Stimulated activated CD8-positive, alpha-beta memory T cell treated with anti-CD3 and anti-CD28 coated beads, Interleukin-2, amount 100 ng/mL, for 1 hour (primary cell): ENCODE results near the gene DPF1.

ENCODE experiments used
- DNase-seq, 2 donors: peaks; one replicate each; pipeline ENCODE4 v3.0.0-alpha.2; 2020; ENCODE audit warnings: low read depth in 2 of 2

Gene DPF1

DNA sequence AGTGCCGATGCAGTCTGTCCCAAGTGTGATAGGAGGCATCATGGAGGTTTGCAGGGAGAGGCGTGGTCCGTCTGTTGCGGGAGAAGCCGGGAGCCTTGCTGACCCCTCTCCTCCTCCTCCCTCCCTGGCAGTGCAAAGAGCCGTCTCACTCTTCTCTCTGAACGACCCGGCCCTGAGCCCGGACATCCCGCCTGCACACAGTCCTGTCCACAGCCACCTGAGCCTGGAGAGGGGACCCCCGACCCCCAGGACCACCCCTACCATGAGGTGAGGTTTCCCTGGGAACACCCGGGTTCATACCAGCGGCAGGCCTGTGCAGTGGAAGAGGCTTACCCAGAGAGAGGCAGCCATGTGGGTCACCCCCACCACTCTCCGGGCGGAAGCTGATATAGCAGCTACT, 22.3 kb downstream of the DPF1 start:
- no peak for DNase-seq

DNA sequence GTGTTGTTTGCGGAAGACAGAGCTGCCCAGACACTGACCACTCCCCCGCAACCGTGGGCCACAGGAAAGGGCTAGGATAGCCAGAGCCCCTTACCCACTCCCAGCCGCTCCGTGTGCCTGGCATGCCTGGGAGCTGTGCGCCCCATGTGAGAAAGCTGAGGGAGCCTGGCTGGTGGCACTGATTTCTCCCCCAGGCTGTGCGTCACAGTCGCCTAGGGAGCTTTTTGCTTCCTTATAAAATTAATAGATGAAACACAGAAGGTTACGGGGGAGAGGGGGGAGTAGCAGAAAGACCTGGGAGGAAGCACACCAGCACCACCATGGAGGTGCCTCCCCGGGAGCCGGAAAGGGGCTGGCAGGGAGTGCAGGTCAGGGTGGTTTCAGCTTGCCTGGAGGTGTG, 24.7 kb downstream of the DPF1 start:
- no peak for DNase-seq

DNA sequence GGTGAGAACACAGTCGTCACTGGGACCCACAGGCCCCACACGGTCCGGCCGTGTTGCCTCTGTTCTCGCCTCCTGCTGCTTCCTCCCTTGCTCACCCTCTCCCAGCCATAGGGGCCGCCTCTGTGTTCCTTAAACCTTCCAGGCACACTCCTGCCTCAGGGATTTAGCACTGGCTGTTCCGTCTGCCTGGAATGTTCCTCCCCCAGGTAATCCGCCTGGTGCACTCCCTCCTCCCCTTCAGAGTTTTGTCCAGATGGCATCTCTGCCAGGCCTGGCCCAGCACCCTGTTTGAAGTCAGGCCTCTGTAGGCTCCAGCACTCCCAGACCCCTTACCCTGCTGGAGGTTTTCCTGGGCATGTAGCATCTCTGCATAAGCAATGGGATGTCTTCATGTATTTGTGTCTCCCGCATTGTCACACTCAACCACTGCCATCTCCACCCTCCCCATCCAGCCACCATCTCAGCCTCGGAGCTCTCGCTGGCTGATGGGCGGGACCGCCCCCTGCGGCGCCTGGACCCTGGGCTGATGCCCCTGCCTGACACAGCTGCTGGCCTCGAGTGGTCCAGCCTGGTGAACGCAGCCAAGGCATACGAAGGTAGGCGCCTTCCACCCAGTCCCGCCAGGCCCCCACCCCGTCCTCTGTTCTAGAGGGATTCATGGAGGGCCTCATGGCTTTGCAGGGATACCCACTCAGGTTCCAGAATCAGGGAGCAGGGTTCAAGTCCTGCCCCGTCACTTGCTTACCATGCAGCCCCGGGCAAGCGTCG, 25.9 kb downstream of the DPF1 start:
- DNase-seq, result no peak

DNA sequence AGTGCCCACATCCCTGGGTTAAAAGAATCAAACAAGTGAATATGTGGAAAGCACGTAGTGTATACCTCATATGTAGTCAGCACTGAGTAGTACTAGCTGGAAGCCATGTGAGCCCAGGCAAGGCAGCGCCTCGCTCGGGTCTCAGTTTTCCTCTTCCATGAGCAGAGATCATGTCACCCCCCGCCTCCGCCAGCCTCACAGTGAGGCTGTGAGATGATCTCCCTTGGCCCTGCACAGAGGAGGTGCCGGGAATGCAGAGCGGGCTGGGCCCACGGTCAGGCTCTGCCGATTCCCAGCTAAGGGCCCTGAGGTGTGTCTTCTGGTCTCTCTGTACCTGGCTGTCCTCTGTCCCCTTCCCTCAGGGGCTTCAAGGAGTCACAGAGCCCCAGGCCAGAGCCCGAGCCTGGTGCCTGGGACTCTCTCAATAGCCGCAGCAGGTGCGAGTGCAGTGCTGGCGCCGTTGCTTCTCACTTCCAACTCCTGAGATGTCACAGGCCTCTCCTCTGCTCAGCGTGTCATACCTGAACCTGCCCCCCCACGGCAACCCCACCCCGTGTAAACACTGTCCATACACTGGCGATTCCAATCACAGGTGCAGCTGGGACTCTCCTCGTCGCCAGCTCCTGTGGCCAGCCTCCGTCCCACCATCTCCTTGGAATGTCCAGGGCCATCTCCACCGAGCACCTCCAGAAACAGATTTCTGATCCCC, 26.9 kb downstream of the DPF1 start:
- no peak for DNase-seq

DNA sequence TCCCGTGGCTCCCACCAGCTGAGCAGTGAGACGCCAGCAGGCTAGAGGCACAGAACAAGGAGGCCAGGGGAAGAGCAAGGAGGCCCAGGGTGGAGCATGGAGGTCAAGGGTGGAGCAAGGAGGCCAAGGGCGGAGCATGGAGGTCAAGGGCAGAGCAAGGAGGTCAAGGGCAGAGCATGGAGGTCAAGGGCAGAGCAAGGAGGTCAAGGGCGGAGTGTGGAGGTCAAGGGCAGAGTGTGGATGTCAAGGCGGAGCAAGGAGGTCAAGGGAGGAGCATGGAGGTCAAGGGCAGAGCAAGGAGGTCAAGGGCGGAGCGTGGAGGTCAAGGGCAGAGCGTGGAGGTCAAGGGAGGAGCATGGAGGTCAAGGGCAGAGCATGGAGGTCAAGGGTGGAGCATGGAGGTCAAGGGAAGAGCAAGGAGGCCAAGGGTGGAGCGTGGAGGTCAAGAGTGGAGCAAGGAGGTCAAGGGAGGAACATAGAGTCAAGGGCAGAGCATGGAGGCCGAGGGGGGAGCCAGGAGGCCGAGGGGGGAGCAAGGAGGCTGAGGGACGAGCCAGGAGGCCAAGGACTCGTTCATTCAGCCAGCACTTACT, 27.7 kb downstream of the DPF1 start:
- no peak for DNase-seq

DNA sequence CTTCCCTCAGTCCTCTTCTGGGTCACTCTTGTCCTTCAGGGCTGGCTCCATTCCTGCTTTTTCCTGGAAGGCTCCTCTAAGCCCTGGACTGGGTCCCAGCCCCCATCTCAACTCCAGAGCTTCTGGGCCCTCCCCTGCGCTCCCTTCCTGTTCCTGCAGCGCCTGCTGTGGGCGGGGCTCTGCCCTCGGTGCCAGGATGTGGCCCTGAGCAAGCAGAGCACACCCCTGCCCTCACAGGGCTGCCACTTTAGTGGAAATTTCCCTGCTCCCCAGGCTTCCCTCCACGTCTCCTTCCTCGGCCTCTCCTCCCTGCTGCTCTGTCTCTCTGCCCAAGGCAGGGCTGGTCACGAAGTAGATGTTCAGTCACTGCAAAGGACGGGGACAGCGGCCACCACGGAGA, 28.8 kb downstream of the DPF1 start:
- DNase-seq, result no peak

DNA sequence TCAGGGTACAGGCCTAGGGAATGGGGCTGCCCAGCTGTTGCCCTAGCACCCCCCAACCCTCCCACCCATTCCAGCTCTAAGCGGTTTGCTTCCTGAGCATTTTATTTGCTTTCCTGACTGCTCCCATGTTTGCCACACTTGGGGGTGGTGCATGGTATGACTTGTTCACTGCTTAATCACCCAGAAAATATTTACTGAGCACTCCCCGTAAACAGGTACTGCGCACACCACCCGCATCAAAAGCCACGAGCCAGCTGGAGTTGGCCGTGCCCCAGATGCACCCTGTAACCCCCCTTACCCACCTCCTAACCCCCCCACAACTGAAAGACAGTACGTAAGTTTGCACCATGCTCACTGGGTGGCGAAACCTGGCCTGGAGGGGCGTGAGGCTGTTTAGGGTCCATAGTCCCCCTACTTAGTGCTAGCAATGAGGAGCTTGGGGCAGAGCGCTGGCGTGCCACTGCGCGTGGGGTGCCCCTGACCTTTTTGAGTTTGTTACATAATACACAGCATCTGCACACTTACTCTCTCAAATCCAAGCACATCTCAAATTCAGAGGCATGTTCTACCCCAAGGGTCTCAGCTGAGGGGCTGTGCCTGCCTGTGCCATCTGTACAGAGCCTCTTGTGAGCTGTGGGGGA, 29.8 kb downstream of the DPF1 start:
- no peak for DNase-seq

DNA sequence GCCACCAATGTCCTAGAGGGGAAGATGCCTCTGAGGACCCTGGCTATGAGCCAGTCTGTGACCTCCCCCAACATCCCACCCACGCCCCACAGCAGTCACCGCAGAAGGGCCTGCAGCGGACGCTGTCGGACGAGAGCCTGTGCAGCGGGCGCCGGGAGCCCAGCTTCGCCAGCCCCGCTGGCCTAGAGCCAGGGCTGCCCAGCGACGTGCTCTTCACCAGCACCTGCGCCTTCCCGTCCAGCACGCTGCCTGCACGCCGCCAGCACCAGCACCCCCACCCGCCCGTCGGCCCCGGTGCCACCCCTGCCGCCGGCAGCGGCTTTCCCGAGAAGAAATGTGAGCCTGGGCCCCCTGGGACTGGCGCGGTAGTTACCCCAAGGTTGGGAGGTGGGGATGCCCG, 30.6 kb downstream of the DPF1 start:
- no peak for DNase-seq

DNA sequence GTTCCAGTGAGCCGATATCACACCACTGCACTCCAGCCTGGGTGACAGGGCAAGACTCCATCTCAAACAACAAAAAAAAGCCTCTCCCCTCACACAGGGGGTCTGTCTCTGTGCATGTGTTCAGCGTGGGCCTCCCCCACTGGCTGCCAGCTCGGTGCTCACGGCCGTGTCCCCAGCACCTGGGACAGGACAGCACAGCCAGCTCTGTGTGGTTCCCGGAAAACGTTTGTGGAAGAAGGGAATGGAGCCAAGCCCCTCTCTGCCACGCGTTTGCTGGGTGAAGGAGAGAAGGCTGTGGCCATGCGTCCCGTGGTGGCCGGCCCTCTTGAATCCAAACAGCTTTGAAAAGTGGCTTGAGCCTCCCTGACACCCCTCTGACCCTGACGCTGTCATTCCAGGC, 32.3 kb downstream of the DPF1 start:
- no peak for DNase-seq

DNA sequence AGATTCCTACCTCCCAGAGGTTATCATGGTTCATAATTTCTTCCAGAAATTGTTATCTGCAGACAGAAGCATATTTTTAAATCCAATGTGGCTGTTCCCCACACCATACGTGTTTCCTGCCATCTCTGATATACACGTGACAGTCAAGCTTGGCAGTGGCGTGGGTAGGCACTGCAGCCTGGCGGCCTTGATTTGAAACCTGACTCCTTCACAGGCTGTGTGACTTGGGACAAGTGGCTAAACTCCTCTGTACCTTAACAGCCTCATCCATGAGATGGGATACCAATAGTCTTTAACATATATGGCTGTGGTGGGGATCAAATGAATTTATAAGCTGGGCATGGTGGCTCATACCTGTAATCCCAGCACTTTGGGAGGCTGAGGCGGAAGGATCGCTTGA, 33.2 kb downstream of the DPF1 start:
- DNase-seq, result no peak

DNA sequence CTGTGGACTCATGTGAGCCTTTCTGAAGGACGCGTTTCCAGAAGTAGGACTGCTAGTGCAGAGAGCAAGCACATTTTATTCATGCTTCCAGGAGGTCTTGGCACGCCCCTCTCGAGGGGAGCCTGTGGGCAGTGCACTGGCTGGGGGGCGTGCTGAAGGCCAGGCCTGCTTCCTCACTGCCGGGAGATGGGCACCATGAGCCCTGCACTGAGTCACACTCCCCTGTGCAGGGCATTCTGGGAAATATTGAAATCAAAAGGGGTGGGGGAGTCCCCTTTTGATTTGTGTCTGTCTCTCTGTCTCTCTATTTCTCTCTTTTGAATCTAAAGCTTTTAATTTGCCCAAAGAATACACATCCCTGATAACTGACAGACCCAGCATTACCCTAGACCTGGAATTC, 34.0 kb downstream of the DPF1 start:
- no peak for DNase-seq

DNA sequence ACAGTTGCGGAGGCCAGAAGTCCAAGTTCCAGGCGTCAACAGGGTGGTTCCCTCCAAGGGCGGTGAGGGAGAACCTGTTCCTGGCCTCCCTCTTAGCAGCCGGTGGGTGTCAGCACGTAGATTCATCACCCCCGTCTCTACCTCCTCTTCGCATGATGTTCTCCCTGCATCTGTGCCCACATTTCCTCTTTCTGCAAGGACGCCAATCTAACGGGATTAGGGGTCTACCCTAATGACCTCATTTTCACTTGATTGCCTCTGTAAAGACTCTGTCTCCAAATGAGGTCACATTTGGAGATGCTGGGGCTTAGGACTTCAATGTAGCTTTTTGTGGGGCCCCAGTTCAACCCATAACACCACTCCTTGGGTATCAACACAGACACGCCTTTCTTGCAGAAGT, 38.5 kb downstream of the DPF1 start:
- DNase-seq, result no peak

DNA sequence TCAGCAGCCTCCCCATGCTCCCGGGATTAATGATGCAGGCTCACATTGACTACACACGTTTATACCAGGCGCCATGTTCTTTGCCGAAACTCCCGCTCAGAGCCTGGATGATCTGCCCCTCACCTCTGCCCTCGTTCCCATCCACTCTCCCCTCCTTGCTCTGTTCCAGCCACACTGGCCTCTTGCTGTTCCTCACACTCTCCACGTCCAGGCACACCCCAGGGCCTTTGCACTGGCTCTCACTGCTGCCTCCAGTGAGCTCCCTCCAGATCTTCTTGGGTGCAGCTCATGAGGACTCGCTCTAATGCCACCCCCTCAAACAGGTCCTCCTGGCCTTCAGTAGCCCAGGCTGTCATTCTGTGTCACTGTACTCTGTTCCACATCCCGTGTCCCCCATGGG, 39.2 kb downstream of the DPF1 start:
- DNase-seq, result no peak

DNA sequence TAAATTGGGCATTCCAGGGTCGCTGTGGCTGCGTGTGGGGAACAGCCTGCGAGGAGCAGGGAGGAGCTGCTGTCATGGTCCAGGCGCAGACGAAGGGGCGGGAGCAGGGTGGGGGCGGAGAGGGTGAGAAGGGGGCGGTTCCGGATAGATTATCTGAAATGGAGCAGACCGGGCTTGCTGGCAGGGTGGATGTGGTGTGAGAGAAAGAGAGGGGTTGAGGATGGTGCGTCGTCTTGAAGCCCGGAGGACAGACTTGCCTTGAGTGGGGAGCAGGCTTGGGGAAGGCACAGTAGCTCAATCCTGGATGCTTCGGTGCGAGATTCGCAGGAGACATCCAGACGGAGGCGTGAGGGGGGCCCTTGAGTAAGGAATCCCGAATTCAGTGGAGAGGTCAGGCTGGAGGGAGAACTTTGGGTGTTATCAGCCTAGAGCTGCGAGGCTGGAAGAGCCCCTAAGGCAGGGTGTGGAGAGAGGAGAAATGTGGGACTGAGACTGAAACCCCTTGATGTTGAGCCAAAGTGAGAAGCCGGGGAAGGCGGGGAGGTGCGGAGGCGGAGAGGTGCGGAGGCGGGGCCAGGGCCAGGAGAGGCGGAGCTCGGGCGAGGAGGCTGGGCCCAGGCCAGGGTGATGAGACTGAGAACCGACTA, 40.6 kb downstream of the DPF1 start:
- no peak for DNase-seq

DNA sequence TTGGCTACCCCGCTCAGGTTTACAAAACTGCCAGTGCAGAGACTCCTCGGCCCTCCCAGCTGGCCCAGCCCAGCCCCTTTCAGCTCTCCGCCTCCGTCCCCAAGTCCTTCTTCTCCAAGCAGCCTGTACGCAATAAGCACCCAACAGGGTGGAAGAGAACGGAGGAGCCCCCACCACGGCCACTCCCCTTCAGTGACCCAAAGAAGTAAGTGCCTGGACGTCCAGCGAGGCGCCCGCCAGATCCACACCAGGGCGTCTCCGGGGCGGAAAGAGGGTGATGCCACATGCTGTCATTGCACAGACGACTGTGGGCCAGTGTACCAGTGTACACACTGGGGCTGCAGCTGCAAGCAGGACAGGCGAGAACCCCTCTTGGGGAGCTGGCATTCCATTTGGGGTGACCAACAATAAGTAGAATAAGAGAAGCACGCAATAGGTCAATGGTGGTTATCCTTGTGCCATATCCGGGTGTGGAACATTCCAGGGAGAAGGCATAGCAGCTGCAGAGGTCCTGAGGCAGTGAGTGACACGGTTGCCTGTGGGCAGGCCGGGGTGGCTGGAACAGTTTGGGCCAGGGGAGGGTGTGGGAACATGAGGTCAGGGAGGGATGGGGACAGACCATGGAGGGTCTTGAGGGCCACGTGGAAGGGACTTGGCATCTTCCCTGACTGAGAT, 41.3 kb downstream of the DPF1 start:
- no peak for DNase-seq

DNA sequence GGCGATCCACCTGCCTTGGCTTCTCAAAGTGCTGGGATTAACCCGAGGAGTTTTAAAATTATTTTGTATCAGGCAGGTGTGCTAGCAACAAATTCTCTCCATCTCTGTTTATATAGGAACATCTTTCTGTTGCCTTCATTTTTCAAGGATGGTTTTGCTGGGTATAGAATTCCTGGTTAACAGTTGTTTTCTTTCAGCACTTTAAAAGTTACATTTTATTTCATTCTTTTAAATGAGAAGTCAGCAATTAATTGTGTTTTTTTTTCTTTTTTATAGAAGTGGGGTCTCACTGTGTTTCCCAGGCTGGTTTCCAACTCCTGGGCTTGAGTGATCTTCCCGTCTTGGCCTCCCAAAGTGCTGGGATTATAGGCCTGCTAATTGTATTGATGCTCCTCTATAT, 44.0 kb downstream of the DPF1 start:
- no peak for DNase-seq

DNA sequence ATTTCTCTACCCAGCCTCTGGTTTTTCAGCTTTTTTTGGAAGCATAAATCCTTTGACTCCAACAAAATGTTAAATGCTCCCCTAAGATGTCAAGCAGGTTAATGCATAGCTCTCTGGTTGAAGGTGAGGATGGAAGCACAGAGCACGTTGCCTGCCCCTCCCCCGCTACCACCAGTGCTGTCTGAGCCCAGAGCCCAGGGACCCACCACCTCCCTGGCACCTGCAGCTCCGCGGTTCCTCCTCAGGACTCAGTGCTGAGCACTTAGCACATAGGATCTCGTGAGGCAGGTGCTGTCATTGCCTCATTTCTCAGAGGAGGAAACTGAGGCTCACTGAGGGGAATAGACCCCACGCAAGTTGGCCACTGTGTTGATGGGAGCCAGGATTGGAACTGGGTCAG, 48.6 kb downstream of the DPF1 start:
- DNase-seq, result no peak

DNA sequence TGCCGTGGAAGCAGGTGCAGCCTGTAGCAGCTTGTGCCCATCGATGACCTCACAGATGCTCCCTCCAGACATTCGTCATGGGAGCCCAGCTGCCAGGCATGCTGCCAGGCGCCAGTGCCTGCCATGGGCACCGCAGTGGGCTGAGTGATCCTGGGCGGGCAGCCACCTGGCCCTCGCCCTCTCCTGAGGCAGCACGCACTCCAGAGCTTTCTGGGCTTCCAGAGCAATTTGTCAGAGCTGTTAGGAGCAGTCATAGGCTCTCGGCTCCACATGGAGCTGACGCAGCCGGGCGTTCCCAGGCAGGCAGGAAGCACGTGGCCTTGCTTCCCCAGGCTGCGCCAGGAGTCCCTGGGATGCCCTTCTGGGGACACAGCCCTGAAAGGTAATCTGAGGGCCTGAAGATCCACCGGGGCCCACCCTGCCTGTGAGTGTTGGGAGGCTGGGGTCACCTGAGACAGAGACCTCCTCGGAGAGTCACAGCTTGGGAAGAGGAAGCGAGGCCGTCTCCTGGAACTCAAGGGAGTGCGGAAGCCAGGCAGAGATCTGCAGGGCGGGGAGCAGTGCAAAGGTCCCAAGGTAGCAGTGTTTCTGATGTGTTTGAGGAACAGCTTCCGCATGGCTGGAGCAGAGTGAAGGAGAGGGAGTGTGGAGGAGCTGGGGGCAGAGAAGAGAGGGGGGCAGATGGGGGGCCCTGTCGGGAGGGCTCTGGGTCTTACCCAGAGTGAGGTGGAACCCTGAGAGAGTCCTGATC, 50.6 kb downstream of the DPF1 start:
- no peak for DNase-seq

DNA sequence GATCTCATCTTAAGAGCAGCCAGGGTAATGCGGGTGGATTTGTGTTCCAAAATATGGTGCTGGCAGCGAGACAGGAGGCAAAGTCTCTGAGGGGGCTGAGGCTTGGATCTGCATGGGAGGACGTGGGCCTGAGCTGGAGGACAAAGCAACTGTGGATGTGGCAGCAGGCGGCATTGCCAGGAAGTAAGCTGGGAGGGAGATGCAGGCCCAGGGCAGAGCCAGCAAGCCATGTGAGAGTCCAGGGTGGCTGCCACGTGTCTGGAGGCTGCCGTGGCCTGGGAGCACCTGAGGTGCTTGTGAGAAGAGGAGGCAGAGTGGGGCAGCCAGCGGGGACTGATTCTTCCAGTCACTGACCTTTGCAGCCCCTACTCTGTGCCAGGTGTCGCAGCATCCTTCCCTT, 52.0 kb downstream of the DPF1 start:
- DNase-seq, result no peak

DNA sequence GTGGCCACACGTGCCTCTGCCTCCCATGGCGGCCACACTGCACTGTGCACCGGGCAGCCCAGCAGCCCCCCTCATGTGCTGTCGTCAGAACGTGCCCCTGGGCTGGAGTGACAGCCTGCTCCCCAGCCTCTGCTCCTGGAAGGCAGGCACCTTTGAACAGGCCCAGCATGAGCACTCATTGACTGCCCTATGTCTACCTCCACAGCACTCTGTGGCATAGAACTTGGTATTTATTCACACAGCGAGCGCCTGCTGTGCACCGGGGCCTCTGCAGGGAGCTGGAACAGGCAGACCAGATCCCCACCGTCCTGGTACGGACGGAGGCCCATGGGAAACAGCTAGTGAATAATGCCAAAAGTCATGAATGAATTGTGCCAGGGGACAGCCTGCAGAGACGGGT, 53.7 kb downstream of the DPF1 start:
- no peak for DNase-seq

DNA sequence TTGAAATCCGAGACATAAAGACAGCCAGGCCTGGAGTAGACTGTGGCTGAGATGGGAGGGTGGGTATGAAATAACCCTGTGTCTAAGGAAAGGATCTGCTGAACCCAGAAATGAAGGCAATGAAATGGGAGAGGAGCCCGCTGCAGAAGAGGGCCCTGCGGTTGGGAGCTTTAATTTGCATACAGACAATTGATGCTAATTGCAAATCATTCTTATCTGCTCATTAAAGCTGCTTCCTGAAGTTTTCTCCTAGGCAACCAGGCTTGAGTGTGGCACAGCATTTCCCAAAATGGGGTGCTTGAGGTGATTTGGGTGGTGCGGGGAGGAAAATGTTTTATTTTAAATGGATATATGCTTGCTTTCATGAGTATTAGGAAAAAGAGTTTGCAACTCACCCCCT, 55.4 kb downstream of the DPF1 start:
- no peak for DNase-seq
